HCT116 (cell line): ENCODE data around the gene ZNF829.

ENCODE experiments used
- POLR2A ChIP-seq: IDR thresholded peaks from 2 replicates; pipeline ENCODE4 v1.7.0; 2011; ENCODE audit warnings: borderline replicate concordance; ENCODE audit not compliant: insufficient read depth, insufficient read length; ENCODE audit errors: extremely low read depth
- ZNF274 ChIP-seq: fragments of 200-500 bp; sonication (Bioruptor generic); IDR thresholded peaks from 2 replicates; pipeline ENCODE4 v1.6.1; 2014; ENCODE audit warnings: mild to moderate bottlenecking, low read depth, low read length, inconsistent platforms
- TF ChIP-seq, protein P1 (sequence below): IDR thresholded peaks from 2 replicates; pipeline ENCODE4 v1.6.1; 2012; ENCODE audit warnings: low read depth
- TF ChIP-seq, protein P2 (sequence below), 3 experiments: fragments of 200-600 bp in 1 of 3; sonication (generic) in 1 of 3; IDR thresholded peaks in 2 of 3; conservative IDR thresholded peaks in 1 of 3; 2 replicates each; pipeline ENCODE4 v1.5.1; 2012 to 2017; ENCODE audit warnings: low read depth in 2 of 3, low read length in 2 of 3, antibody characterized with exemption in 1 of 3, borderline replicate concordance in 1 of 3, control low read depth in 1 of 3, mild to moderate bottlenecking in 1 of 3, mixed read lengths in 1 of 3, mixed run types in 1 of 3, moderate library complexity in 1 of 3; ENCODE audit not compliant: insufficient read depth in 1 of 3

DNA sequence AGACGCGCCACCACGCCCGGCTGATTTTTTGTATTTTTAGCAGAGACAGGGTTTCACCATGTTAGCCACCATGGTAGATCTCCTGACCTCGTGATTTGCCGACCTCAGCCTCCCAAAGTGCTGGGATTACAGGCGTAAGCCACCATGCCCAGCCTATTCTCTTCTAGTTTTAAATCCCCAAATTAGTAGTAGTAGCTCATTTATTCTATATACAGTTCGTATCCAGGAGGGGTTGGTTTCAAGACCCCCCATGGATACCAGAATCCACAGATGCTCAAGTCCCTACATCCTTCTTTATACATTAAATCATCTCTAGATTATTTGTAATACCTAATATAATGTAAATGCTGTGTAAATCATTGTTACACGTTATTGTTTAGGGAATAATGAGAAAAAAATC lies 2.0 kb upstream of the ZNF829 start:
- no peak for TF ChIP-seq POLR2A
- TF ChIP-seq, protein P1, sequence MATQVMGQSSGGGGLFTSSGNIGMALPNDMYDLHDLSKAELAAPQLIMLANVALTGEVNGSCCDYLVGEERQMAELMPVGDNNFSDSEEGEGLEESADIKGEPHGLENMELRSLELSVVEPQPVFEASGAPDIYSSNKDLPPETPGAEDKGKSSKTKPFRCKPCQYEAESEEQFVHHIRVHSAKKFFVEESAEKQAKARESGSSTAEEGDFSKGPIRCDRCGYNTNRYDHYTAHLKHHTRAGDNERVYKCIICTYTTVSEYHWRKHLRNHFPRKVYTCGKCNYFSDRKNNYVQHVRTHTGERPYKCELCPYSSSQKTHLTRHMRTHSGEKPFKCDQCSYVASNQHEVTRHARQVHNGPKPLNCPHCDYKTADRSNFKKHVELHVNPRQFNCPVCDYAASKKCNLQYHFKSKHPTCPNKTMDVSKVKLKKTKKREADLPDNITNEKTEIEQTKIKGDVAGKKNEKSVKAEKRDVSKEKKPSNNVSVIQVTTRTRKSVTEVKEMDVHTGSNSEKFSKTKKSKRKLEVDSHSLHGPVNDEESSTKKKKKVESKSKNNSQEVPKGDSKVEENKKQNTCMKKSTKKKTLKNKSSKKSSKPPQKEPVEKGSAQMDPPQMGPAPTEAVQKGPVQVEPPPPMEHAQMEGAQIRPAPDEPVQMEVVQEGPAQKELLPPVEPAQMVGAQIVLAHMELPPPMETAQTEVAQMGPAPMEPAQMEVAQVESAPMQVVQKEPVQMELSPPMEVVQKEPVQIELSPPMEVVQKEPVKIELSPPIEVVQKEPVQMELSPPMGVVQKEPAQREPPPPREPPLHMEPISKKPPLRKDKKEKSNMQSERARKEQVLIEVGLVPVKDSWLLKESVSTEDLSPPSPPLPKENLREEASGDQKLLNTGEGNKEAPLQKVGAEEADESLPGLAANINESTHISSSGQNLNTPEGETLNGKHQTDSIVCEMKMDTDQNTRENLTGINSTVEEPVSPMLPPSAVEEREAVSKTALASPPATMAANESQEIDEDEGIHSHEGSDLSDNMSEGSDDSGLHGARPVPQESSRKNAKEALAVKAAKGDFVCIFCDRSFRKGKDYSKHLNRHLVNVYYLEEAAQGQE, result no peak
- TF ChIP-seq, protein P2, sequence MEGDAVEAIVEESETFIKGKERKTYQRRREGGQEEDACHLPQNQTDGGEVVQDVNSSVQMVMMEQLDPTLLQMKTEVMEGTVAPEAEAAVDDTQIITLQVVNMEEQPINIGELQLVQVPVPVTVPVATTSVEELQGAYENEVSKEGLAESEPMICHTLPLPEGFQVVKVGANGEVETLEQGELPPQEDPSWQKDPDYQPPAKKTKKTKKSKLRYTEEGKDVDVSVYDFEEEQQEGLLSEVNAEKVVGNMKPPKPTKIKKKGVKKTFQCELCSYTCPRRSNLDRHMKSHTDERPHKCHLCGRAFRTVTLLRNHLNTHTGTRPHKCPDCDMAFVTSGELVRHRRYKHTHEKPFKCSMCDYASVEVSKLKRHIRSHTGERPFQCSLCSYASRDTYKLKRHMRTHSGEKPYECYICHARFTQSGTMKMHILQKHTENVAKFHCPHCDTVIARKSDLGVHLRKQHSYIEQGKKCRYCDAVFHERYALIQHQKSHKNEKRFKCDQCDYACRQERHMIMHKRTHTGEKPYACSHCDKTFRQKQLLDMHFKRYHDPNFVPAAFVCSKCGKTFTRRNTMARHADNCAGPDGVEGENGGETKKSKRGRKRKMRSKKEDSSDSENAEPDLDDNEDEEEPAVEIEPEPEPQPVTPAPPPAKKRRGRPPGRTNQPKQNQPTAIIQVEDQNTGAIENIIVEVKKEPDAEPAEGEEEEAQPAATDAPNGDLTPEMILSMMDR (IDR thresholded peaks at IDR 0.05 in 2 of 3, conservative IDR thresholded peaks at IDR 0.05 in 1 of 3; ENCODE audit: borderline replicate concordance in 1 of 3, insufficient read depth in 1 of 3, low read depth in 2 of 3, low read length in 2 of 3), result no peak
- TF ChIP-seq ZNF274, result no peak
